ENCODE data around the gene GJC1. TPM values are rescaled to one million over a fixed set of nuclear protein-coding genes. Genes with fewer than 3 reads are reported as not detected.

The GJC1 gene
- total and polyA plus RNA-seq, 9 of the 15 experiments (the other 6 are each of a cell fraction or from before 2014, with no cell fraction given), result 0.04 to 1.4 (median 0.18) TPM; not detected in 1

GRCh38 chr17:44780845-44781480 is 49.1 kb downstream of the GJC1 start:
- no peaks in the 10 kb centered on the region; the same call in 1 of the 2 replicates for H4K20me1 ChIP-seq (replicated peaks; ENCODE audit: control insufficient read depth, insufficient read depth, low read length)
- H3K4me2 ChIP-seq (ENCODE audit: insufficient read depth, low read length), result no peak overlapping the region
- H3K79me2 ChIP-seq (ENCODE audit: control insufficient read depth, insufficient read depth, low read length), result no peaks in the 10 kb centered on the region
- CTCF ChIA-PET (ENCODE audit: low intra/inter-chr PET ratio), result interaction anchor here (3.8 kb wide), 1 partner anchor 84 kb away, joined by 38 read pairs; no protein-coding TSS in a partner anchor
- in situ Hi-C loops (cut with MboI), result loop anchor here (5.0 kb wide), 1 partner anchor 86 kb away; no protein-coding TSS in a partner anchor
- H3K36me3 ChIP-seq (ENCODE audit: control insufficient read depth, insufficient read depth, low read length), result no peaks in the 10 kb centered on the region
- peaks cover 6 to 43% of the 10 kb centered on the region in 2 experiments; a peak in 4 of 5 replicates for H3K4me1 ChIP-seq (replicated peaks in 1 of 2; ENCODE audit: control insufficient read depth in 2 of 2, insufficient read depth in 2 of 2, low read length in 2 of 2)
- no peak for TF ChIP-seq HMGXB4 (CRISPR knock-in tag; IDR thresholded peaks at IDR 0.05)
- no peak for TF ChIP-seq RCOR1 (IDR thresholded peaks at IDR 0.05; ENCODE audit: borderline replicate concordance in 1 of 2, low read depth in 2 of 2, low read length in 2 of 2)
- no peak for TF ChIP-seq TARDBP (IDR thresholded peaks at IDR 0.05)
- TF ChIP-seq, protein P1, sequence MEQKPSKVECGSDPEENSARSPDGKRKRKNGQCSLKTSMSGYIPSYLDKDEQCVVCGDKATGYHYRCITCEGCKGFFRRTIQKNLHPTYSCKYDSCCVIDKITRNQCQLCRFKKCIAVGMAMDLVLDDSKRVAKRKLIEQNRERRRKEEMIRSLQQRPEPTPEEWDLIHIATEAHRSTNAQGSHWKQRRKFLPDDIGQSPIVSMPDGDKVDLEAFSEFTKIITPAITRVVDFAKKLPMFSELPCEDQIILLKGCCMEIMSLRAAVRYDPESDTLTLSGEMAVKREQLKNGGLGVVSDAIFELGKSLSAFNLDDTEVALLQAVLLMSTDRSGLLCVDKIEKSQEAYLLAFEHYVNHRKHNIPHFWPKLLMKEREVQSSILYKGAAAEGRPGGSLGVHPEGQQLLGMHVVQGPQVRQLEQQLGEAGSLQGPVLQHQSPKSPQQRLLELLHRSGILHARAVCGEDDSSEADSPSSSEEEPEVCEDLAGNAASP (IDR thresholded peaks at IDR 0.05), result no peak
- no peak for TF ChIP-seq XRCC3 (IDR thresholded peaks at IDR 0.05)
- TF ChIP-seq TSC22D4 (tag; IDR thresholded peaks at IDR 0.05), result no peak
- no peak for TF ChIP-seq SREBF2 (CRISPR knock-in tag; IDR thresholded peaks at IDR 0.05)
- ATAC-seq (no peak), DNase-seq (ENCODE audit: extremely low read depth in 1 of 4, low spot score in 3 of 4) (no peak), FAIRE-seq (no peak)
- POLR2A ChIA-PET, result interaction anchor here (0.5 to 0.6 kb wide), 3 partner anchors 114 to 286 kb away, joined by 3 read pairs; no protein-coding TSS in a partner anchor
- H3K9me1 ChIP-seq (ENCODE audit: control insufficient read depth, insufficient read depth, low read length), result no peaks in the 10 kb centered on the region
- H3K9ac ChIP-seq (ENCODE audit: insufficient read depth in 1 of 2, low read depth in 2 of 2, low read length in 2 of 2), result no peak overlapping the region
- no peak overlapping the region for H2AFZ ChIP-seq (ENCODE audit: low read depth, low read length)
- H3K4me3 ChIP-seq, result no peak overlapping the region
- no TSS peak for BruUV-seq (replicated peaks)
- H3K27ac ChIP-seq (ENCODE audit: extremely low read depth, low read depth, low read length), result no peak overlapping the region
- peaks cover 12 to 57% of the 10 kb centered on the region in 2 experiments; a peak in 4 of 5 replicates for H3K27me3 ChIP-seq (ENCODE audit: control insufficient read depth in 2 of 2, insufficient read depth in 2 of 2, low read length in 2 of 2)
- no peaks in the 10 kb centered on the region for H3K9me3 ChIP-seq (replicated peaks; ENCODE audit: control insufficient read depth, insufficient read depth, low read depth, low read length)
- intact Hi-C loops (cut with micrococcal nuclease), result no loop called here
- 23% methylated on average over 14 of the region's 14 CpGs for WGBS (ENCODE audit: insufficient coverage, low coverage, missing lambda C conversion rate)
